Dermis blood vessel endothelial cell (primary cell): Measurements from ENCODE around the gene MAD1L1. TPM values are rescaled to one million over a fixed set of nuclear protein-coding genes. Genes with fewer than 3 reads are reported as not detected.

Experiments
- DNase-seq: peaks from one replicate; pipeline ENCODE4 v3.0.0; 2010
- total RNA-seq: library from RNA; depleted of rRNA; stranded (reverse); fragments of >200 nt; gene quantifications from 2 replicates; pipeline ENCODE4 v1.2.3, GENCODE V29; 2014

MAD1L1 gene
- total RNA-seq, 1 donor from 2014 or later: 53.3 TPM

GRCh38 chr7:2257651-2258050 lies 24.9 kb upstream of the MAD1L1 start:
- no peak for DNase-seq

GRCh38 chr7:2257046-2257551 lies 24.4 kb upstream of the MAD1L1 start:
- DNase-seq: no peak

GRCh38 chr7:2256306-2257045 lies 23.7 kb upstream of the MAD1L1 start:
- no peak for DNase-seq

GRCh38 chr7:2255145-2256139 lies 22.7 kb upstream of the MAD1L1 start:
- no peak for DNase-seq

GRCh38 chr7:2254429-2255144 lies 21.8 kb upstream of the MAD1L1 start:
- no peak for DNase-seq

GRCh38 chr7:2253525-2254244 lies 20.9 kb upstream of the MAD1L1 start:
- DNase-seq: no peak

GRCh38 chr7:2253021-2253420 lies 20.3 kb upstream of the MAD1L1 start:
- DNase-seq: no peak

- DNase-seq: no peak
Measured at GRCh38 chr7:2251841-2252771, 19.4 kb upstream of the MAD1L1 start.

- no peak for DNase-seq
Measured at GRCh38 chr7:2251381-2251780, 18.6 kb upstream of the MAD1L1 start.

- DNase-seq: no peak
Measured at GRCh38 chr7:2249744-2250323, 17.1 kb upstream of the MAD1L1 start.

- peak; percentile 90 for DNase-seq
Measured at GRCh38 chr7:2248984-2249694, 16.4 kb upstream of the MAD1L1 start.

- peak; percentile 54 for DNase-seq
Measured at GRCh38 chr7:2247141-2247995, 14.6 kb upstream of the MAD1L1 start.

- DNase-seq: no peak
Measured at GRCh38 chr7:2245883-2246675, 13.3 kb upstream of the MAD1L1 start.

- no peak for DNase-seq
Measured at GRCh38 chr7:2244404-2244995, 11.8 kb upstream of the MAD1L1 start.

- DNase-seq: no peak
Measured at GRCh38 chr7:2243458-2243857, 10.7 kb upstream of the MAD1L1 start.

- peak; percentile 32 for DNase-seq
Measured at GRCh38 chr7:2242541-2243429, 10.0 kb upstream of the MAD1L1 start.
